Activated CD8-positive, alpha-beta T cell treated with anti-CD3 and anti-CD28 coated beads, Interleukin-2, amount 10 ng/mL, durations not matched to agents 7 days and 5 days (primary cell): ENCODE results near the gene TAF15. TPM values are rescaled to one million over a fixed set of nuclear protein-coding genes. Genes with fewer than 3 reads are reported as not detected.
A peak's percentile ranks its signal among the peaks of the same experiment; 100 is the strongest.

Experiments
- ATAC-seq: fragments of 150-1000 bp; cut with Tn5 transposase; one replicate; pipeline ENCODE4 v1.10.0; 2021; ENCODE audit warnings: moderate library complexity
- CTCF ChIA-PET: fragments of 350-600 bp; sonication (Branson Sonifier 250); formaldehyde crosslinking; loops from one replicate; lab custom pipeline; 2021; ENCODE audit warnings: antibody characterized with exemption; lab: Charles Lee
- POLR2A ChIA-PET: fragments of 350-600 bp; sonication (Branson Sonifier 250); formaldehyde crosslinking; loops from one replicate; lab custom pipeline; 2021; ENCODE audit warnings: antibody characterized with exemption; lab: Charles Lee
- DNase-seq: peaks from one replicate; pipeline ENCODE4 v3.0.0-alpha.2; 2020
- H3K27ac Mint-ChIP-seq: one replicate; pipeline ENCODE4 v1.8.0; 2021; ENCODE audit warnings: mild to moderate bottlenecking, mixed read lengths
- H3K27me3 Mint-ChIP-seq: one replicate; pipeline ENCODE4 v1.8.0; 2021; ENCODE audit warnings: low read depth, mixed read lengths
- H3K36me3 Mint-ChIP-seq: one replicate; pipeline ENCODE4 v1.8.0; 2021; ENCODE audit warnings: low read depth, mixed read lengths
- H3K4me1 Mint-ChIP-seq: one replicate; pipeline ENCODE4 v1.8.0; 2021; ENCODE audit warnings: low read depth, mixed read lengths
- H3K4me3 Mint-ChIP-seq: one replicate; pipeline ENCODE4 v1.8.0; 2021; ENCODE audit warnings: mild to moderate bottlenecking, mixed read lengths
- H3K9me3 Mint-ChIP-seq: one replicate; pipeline ENCODE4 v1.8.0; 2022; ENCODE audit warnings: mixed read lengths; ENCODE audit not compliant: insufficient read depth
- total RNA-seq, 2 experiments: library from RNA; stranded (reverse); gene quantifications; one replicate each; pipeline ENCODE4 v1.2.3, GENCODE V29; 2021

TAF15 gene
- total RNA-seq, 2 experiments from 2014 or later: 336 to 341 TPM

GRCh38 chr17:35872196-35872980, 63.1 kb downstream of the TAF15 start:
- Mint-ChIP-seq H3K27ac (peak overlapping the region; percentile 76), H3K4me1 (peaks cover 71% of the 10 kb centered on the region), H3K9me3 (no peaks in the 10 kb centered on the region), H3K27me3 (no peaks in the 10 kb centered on the region), H3K4me3 (no peak overlapping the region), H3K36me3 (peaks cover 52% of the 10 kb centered on the region)
- ATAC-seq (no peak), DNase-seq (no peak)
- ChIA-PET CTCF (interaction anchor here (0.6 to 3.5 kb wide), 12 partner anchors 7 to 200 kb away, joined by 3 to 24 read pairs (median 4); partner anchors contain the start of genes CCL5 and TAF15), POLR2A (interaction anchor here (0.6 to 1.2 kb wide), 4 partner anchors 10 to 63 kb away, joined by 3 to 5 read pairs (median 4); partner anchors contain the start of gene TAF15)

GRCh38 chr17:35875072-35875799, 66.0 kb downstream of the TAF15 start:
- Mint-ChIP-seq H3K36me3 (peaks cover 75% of the 10 kb centered on the region), H3K27me3 (no peaks in the 10 kb centered on the region), H3K4me1 (peaks cover 80% of the 10 kb centered on the region), H3K4me3 (peak overlapping the region; percentile 71), H3K9me3 (no peaks in the 10 kb centered on the region), H3K27ac (peak overlapping the region; percentile 88)
- ChIA-PET CTCF (interaction anchor here (0.9 to 6.8 kb wide), 12 partner anchors 10 to 273 kb away, joined by 3 to 49 read pairs (median 6); no protein-coding TSS in a partner anchor), POLR2A (interaction anchor here (0.7 to 9.9 kb wide), 7 partner anchors 15 to 66 kb away, joined by 3 to 121 read pairs (median 9); partner anchors contain the start of genes RDM1 and TAF15)
- ATAC-seq (no peak), DNase-seq (peak; percentile 57)

DNA sequence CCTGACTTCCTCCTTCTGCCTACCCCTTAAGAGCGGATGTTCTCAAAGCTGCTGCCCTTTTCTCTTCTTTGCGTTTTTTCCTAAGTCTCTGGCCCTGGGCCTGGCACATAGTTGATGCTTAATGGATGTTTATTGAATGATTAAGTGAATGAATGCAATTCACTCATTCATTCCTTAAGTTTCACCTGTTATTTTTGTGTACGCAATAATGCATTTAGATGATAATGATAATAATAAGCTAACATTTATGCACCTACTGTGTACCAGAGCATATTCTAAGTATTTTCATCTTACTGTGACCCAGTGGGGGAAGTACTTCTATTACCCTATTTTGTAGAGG, 66.5 kb downstream of the TAF15 start:
- ATAC-seq (no peak), DNase-seq (no peak)
- ChIA-PET CTCF (interaction anchor here (0.9 to 6.8 kb wide), 13 partner anchors 10 to 273 kb away, joined by 3 to 49 read pairs (median 5); no protein-coding TSS in a partner anchor), POLR2A (interaction anchor here (1.2 to 9.9 kb wide), 7 partner anchors 11 to 66 kb away, joined by 3 to 121 read pairs (median 9); partner anchors contain the start of genes RDM1 and TAF15)
- Mint-ChIP-seq H3K9me3 (no peaks in the 10 kb centered on the region), H3K27me3 (no peaks in the 10 kb centered on the region), H3K36me3 (peaks cover 73% of the 10 kb centered on the region), H3K4me1 (peaks cover 85% of the 10 kb centered on the region), H3K27ac (peak overlapping the region; percentile 88), H3K4me3 (peak overlapping the region; percentile 71)

- peak overlapping the region; percentile 71 for H3K4me3 Mint-ChIP-seq
- H3K36me3 Mint-ChIP-seq: peaks cover 65% of the 10 kb centered on the region
These were observed 67.2 kb downstream of the TAF15 start for GRCh38 chr17:35876534-35876933.

GRCh38 chr17:35877345-35878029, 68.2 kb downstream of the TAF15 start:
- Mint-ChIP-seq H3K27ac (peak overlapping the region; percentile 82), H3K27me3 (no peaks in the 10 kb centered on the region), H3K9me3 (no peaks in the 10 kb centered on the region), H3K4me1 (peaks cover 81% of the 10 kb centered on the region), H3K4me3 (peak overlapping the region; percentile 90), H3K36me3 (peaks cover 59% of the 10 kb centered on the region)
- POLR2A ChIA-PET: interaction anchor here (0.6 to 9.9 kb wide), 4 partner anchors 8 to 22 kb away, joined by 4 to 121 read pairs (median 55); no protein-coding TSS in a partner anchor
- ATAC-seq (no peak), DNase-seq (no peak)
- CTCF ChIA-PET: interaction anchor here (1.0 to 6.8 kb wide), 6 partner anchors 12 to 113 kb away, joined by 3 to 49 read pairs (median 8); no protein-coding TSS in a partner anchor

More at GRCh38 chr17:35876534-35876933, 67.2 kb downstream of the TAF15 start:
- ATAC-seq: no peak
- peak overlapping the region; percentile 88 for H3K27ac Mint-ChIP-seq
- POLR2A ChIA-PET: interaction anchor here (0.6 to 9.9 kb wide), 8 partner anchors 9 to 67 kb away, joined by 3 to 121 read pairs (median 7); partner anchors contain the start of genes RDM1 and TAF15
- no peak for DNase-seq
- H3K4me1 Mint-ChIP-seq: peaks cover 84% of the 10 kb centered on the region
- H3K9me3 Mint-ChIP-seq: no peaks in the 10 kb centered on the region
- CTCF ChIA-PET: interaction anchor here (0.6 to 6.8 kb wide), 14 partner anchors 9 to 272 kb away, joined by 3 to 49 read pairs (median 4); no protein-coding TSS in a partner anchor
- H3K27me3 Mint-ChIP-seq: no peaks in the 10 kb centered on the region

DNA sequence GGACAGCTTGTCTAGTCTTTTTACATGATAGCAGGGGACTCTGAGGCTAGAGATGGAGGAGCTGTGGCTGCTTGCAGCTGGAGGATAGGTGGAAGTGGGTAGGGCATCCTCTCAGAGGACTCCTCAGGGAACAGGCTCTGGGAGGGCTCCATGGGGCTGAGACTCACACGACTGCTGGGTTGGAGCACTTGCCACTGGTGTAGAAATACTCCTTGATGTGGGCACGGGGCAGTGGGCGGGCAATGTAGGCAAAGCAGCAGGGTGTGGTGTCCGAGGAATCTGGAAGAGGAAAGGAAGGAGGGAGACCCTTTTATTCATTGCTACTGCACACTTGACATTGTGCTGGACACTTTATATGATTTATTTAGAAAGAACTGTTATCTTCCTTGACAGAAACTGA, 69.1 kb downstream of the TAF15 start:
- POLR2A ChIA-PET: interaction anchor here (2.5 to 9.9 kb wide), 3 partner anchors 12 to 36 kb away, joined by 11 to 121 read pairs (median 105); no protein-coding TSS in a partner anchor
- H3K36me3 Mint-ChIP-seq: peaks cover 54% of the 10 kb centered on the region

GRCh38 chr17:35879773-35880654, 70.7 kb downstream of the TAF15 start, which contains the start of gene CCL5:
CCL5 (minus strand) TSS chr17:35880360.
- POLR2A ChIA-PET: interaction anchor here (0.6 to 9.9 kb wide), 19 partner anchors 9 to 687 kb away, joined by 3 to 121 read pairs (median 3); partner anchors contain the start of genes HEATR9, RDM1 and TAF15
- ATAC-seq (peak; percentile 80), DNase-seq (peak; percentile 83)
- Mint-ChIP-seq H3K9me3 (no peaks in the 10 kb centered on the region), H3K36me3 (peaks cover 45% of the 10 kb centered on the region), H3K27ac (peak within 1 kb of the TSS; percentile 96), H3K4me3 (peak within 1 kb of the TSS; percentile 90), H3K4me1 (peaks cover 65% of the 10 kb centered on the region), H3K27me3 (no peaks in the 10 kb centered on the region)
- CTCF ChIA-PET: interaction anchor here (0.6 to 6.8 kb wide), 18 partner anchors 9 to 269 kb away, joined by 3 to 49 read pairs (median 4); partner anchors contain the start of genes RDM1 and TAF15

More for the DNA sequence above, 69.1 kb downstream of the TAF15 start:
- H3K9me3 Mint-ChIP-seq: no peaks in the 10 kb centered on the region
- CTCF ChIA-PET: interaction anchor here (1.0 to 6.8 kb wide), 5 partner anchors 7 to 91 kb away, joined by 3 to 49 read pairs (median 10); no protein-coding TSS in a partner anchor
- ATAC-seq (peak; percentile 8), DNase-seq (peak; percentile 32)
- peak overlapping the region; percentile 90 for H3K4me3 Mint-ChIP-seq
- peak overlapping the region; percentile 96 for H3K27ac Mint-ChIP-seq
- H3K4me1 Mint-ChIP-seq: peaks cover 77% of the 10 kb centered on the region
- no peaks in the 10 kb centered on the region for H3K27me3 Mint-ChIP-seq

DNA sequence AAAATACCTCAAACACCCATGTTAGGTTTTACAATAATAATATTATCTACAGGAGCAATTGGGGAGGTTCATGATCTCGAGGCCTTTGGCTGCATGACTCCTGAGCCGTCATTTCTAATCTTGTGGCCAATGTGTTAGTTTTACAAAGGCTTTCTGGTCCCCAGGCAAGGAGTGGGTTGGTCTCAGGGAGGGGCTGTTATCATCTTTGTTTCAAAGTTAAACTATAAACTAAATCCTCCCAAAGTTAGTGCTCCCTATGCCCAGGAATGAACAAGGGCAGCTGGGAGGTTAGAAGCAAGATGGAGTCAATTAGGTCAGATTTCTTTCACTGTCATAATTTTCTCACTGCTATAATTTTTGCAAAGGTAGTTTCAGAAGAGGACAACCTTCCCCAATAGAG, 80.0 kb downstream of the TAF15 start:
- peak; percentile 54 for DNase-seq
- peak overlapping the region; percentile 8 for H3K4me3 Mint-ChIP-seq

GRCh38 chr17:35889818-35890773, 80.8 kb downstream of the TAF15 start:
- H3K4me1 Mint-ChIP-seq: peaks cover 77% of the 10 kb centered on the region
- H3K9me3 Mint-ChIP-seq: no peaks in the 10 kb centered on the region
- no peak for ATAC-seq
- peaks cover 17% of the 10 kb centered on the region for H3K36me3 Mint-ChIP-seq
- H3K4me3 Mint-ChIP-seq: peak overlapping the region; percentile 42
- POLR2A ChIA-PET: interaction anchor here (0.6 to 5.5 kb wide), 11 partner anchors 8 to 41 kb away, joined by 3 to 105 read pairs (median 5); partner anchors contain the start of gene CCL5
- H3K27ac Mint-ChIP-seq: peak overlapping the region; percentile 83
- H3K27me3 Mint-ChIP-seq: no peaks in the 10 kb centered on the region
- DNase-seq: no peak
- CTCF ChIA-PET: interaction anchor here (0.9 to 3.8 kb wide), 12 partner anchors 11 to 119 kb away, joined by 3 to 25 read pairs (median 5); partner anchors contain the start of genes CCL5 and RDM1

More for the DNA sequence above, 80.0 kb downstream of the TAF15 start:
- Mint-ChIP-seq H3K27ac (peak overlapping the region; percentile 76), H3K9me3 (no peaks in the 10 kb centered on the region), H3K4me1 (peaks cover 73% of the 10 kb centered on the region), H3K27me3 (no peaks in the 10 kb centered on the region), H3K36me3 (peaks cover 17% of the 10 kb centered on the region)
- POLR2A ChIA-PET: interaction anchor here (1.3 to 5.5 kb wide), 7 partner anchors 9 to 42 kb away, joined by 3 to 105 read pairs (median 5); partner anchors contain the start of gene CCL5
- peak; percentile 35 for ATAC-seq
- CTCF ChIA-PET: interaction anchor here (0.9 to 3.8 kb wide), 9 partner anchors 10 to 82 kb away, joined by 3 to 25 read pairs (median 6); partner anchors contain the start of genes CCL5 and RDM1
